ENCODE results near the gene GLRX. TPM values are rescaled to one million over a fixed set of nuclear protein-coding genes. Genes with fewer than 3 reads are reported as not detected.

GLRX gene
- total and polyA plus RNA-seq, 12 donors = 51.6 to 156 (median 111) TPM

GRCh38 chr5:95826949-95827891 is 4.7 kb upstream of the GLRX start:
- no peaks in the 10 kb centered on the region for H3K27me3 ChIP-seq
- no peak for DNase-seq
- no peaks in the 10 kb centered on the region for H3K9me3 ChIP-seq
- WGBS, 2 donors = 89 to 91% methylated on average over 10 of the region's 10 CpGs
- TF ChIP-seq CTCF (IDR thresholded peaks at IDR 0.05) = no peak
- peak overlapping the region in 1 of 10 donors; percentile 59 for H3K27ac ChIP-seq
- H3K36me3 ChIP-seq = no peaks in the 10 kb centered on the region
- H3K4me3 ChIP-seq = no peak overlapping the region
- intact Hi-C loops (cut with DNase I) = no loop called here
- H3K4me1 ChIP-seq = peaks cover 11 to 47% (median 21%) of the 10 kb centered on the region in 9 donors
- ATAC-seq = no peak

GRCh38 chr5:95825495-95825894 is 3.0 kb upstream of the GLRX start:
- ATAC-seq = no peak
- H3K27ac ChIP-seq = no peak overlapping the region
- H3K4me3 ChIP-seq = no peak overlapping the region
- peaks cover 11 to 59% (median 34%) of the 10 kb centered on the region in 9 donors for H3K4me1 ChIP-seq
- no peaks in the 10 kb centered on the region for H3K9me3 ChIP-seq
- no peak for TF ChIP-seq CTCF (IDR thresholded peaks at IDR 0.05)
- intact Hi-C loops (cut with DNase I) = no loop called here
- H3K27me3 ChIP-seq = no peaks in the 10 kb centered on the region
- no peaks in the 10 kb centered on the region for H3K36me3 ChIP-seq
- WGBS, 2 donors = 60 to 64% methylated on average over 3 of the region's 3 CpGs
- DNase-seq = no peak

- no peak overlapping the region for H3K4me3 ChIP-seq
- 93 to 95% methylated on average over 5 of the region's 5 CpGs for WGBS, 2 donors
- peaks cover 11 to 67% (median 41%) of the 10 kb centered on the region in 9 donors for H3K4me1 ChIP-seq
- H3K36me3 ChIP-seq = peaks cover 0 to 2% (median 0%) of the 10 kb centered on the region in 9 donors
- ATAC-seq = no peak
- H3K27ac ChIP-seq = peak overlapping the region; percentile 59 to 98 (median 90)
- no peaks in the 10 kb centered on the region for H3K27me3 ChIP-seq
- H3K9me3 ChIP-seq = no peaks in the 10 kb centered on the region
- TF ChIP-seq CTCF (IDR thresholded peaks at IDR 0.05) = no peak
- intact Hi-C loops (cut with DNase I) = no loop called here
- DNase-seq = no peak
Observed at GRCh38 chr5:95824747-95825146, 2.2 kb upstream of the GLRX start.

- TF ChIP-seq CTCF (IDR thresholded peaks at IDR 0.05) = no peak
- WGBS, 2 donors = 15 to 22% methylated on average over 12 of the region's 12 CpGs
- ATAC-seq (peak; percentile 59 to 79 (median 69)), DNase-seq (peak; percentile 53 to 66)
- H3K9me3 ChIP-seq = no peaks in the 10 kb centered on the region
- peak overlapping the region; percentile 59 to 98 (median 90) for H3K27ac ChIP-seq
- no peaks in the 10 kb centered on the region for H3K27me3 ChIP-seq
- intact Hi-C loops (cut with DNase I) = loop anchor here in 1 of 10 donors (2.0 kb wide), 1 partner anchor 15 kb away; no protein-coding TSS in a partner anchor
- peaks cover 12 to 74% (median 49%) of the 10 kb centered on the region in 9 donors for H3K4me1 ChIP-seq
- H3K4me3 ChIP-seq = peak overlapping the region in 9 of 10 donors; percentile 3 to 90 (median 78)
- peaks cover 0 to 5% (median 0%) of the 10 kb centered on the region in 9 donors for H3K36me3 ChIP-seq
Observed at GRCh38 chr5:95823738-95824609, 1.4 kb upstream of the GLRX start.
